ENCODE data around the gene ICOS. TPM values are rescaled to one million over a fixed set of nuclear protein-coding genes. Genes with fewer than 3 reads are reported as not detected.

ICOS gene
- total RNA-seq, 4 donors from 2014 or later, result 0.41 to 1.3 (median 0.60) TPM; not detected in 1

- Histone ChIP-seq H3K4me3 (no peak overlapping the region), H3K4me1 (peaks cover 0 to 10% (median 5%) of the 10 kb centered on the region in 4 donors), H3K27me3 (no peaks in the 10 kb centered on the region), H3K27ac (peak overlapping the region in 2 of 4 donors; percentile 1 to 40), H3K36me3 (no peaks in the 10 kb centered on the region), H3K9me3 (no peaks in the 10 kb centered on the region)
- intact Hi-C loops (cut with DNase I; ENCODE audit: low total_unique reads) (no loop called here), in situ Hi-C loops (cut with MboI; ENCODE audit: low pct_ligation_motif_present in 1 of 4, low pct_unique_long_range_greater_than_20kb in 1 of 4, low sequenced_read_pairs in 3 of 4) (no loop called here)
- WGBS, 2 donors (ENCODE audit: low coverage in 1 of 2), result 75 to 100% methylated on average over 1 of the region's 1 CpG
- TF ChIP-seq POLR2A (IDR thresholded peaks at IDR 0.05) (no peak), EP300 (IDR thresholded peaks at IDR 0.05; ENCODE audit: low read depth) (no peak), POLR2AphosphoS5 (IDR thresholded peaks at IDR 0.05) (no peak)
- TF ChIP-seq, protein P1, sequence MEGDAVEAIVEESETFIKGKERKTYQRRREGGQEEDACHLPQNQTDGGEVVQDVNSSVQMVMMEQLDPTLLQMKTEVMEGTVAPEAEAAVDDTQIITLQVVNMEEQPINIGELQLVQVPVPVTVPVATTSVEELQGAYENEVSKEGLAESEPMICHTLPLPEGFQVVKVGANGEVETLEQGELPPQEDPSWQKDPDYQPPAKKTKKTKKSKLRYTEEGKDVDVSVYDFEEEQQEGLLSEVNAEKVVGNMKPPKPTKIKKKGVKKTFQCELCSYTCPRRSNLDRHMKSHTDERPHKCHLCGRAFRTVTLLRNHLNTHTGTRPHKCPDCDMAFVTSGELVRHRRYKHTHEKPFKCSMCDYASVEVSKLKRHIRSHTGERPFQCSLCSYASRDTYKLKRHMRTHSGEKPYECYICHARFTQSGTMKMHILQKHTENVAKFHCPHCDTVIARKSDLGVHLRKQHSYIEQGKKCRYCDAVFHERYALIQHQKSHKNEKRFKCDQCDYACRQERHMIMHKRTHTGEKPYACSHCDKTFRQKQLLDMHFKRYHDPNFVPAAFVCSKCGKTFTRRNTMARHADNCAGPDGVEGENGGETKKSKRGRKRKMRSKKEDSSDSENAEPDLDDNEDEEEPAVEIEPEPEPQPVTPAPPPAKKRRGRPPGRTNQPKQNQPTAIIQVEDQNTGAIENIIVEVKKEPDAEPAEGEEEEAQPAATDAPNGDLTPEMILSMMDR (IDR thresholded peaks at IDR 0.05), result no peak
- DNase-seq, result no peak
Observed at GRCh38 chr2:203894262-203894661, 42.3 kb upstream of the ICOS start.

- TF ChIP-seq POLR2AphosphoS5 (IDR thresholded peaks at IDR 0.05), result no peak
- TF ChIP-seq, protein P1 (IDR thresholded peaks at IDR 0.05), result no peak
- TF ChIP-seq POLR2A (IDR thresholded peaks at IDR 0.05), result no peak
- no peak for TF ChIP-seq EP300 (IDR thresholded peaks at IDR 0.05; ENCODE audit: low read depth)
- intact Hi-C loops (cut with DNase I; ENCODE audit: low total_unique reads), result no loop called here
- Histone ChIP-seq H3K9me3 (peaks cover 7 to 14% of the 10 kb centered on the region in 2 donors), H3K27ac (peak overlapping the region; percentile 27 to 53 (median 39)), H3K27me3 (no peaks in the 10 kb centered on the region), H3K36me3 (no peaks in the 10 kb centered on the region), H3K4me1 (peaks cover 0 to 13% (median 7%) of the 10 kb centered on the region in 4 donors), H3K4me3 (no peak overlapping the region)
- in situ Hi-C loops (cut with MboI; ENCODE audit: low pct_ligation_motif_present in 1 of 4, low pct_unique_long_range_greater_than_20kb in 1 of 4, low sequenced_read_pairs in 3 of 4), result no loop called here
- WGBS, 2 donors (ENCODE audit: low coverage in 1 of 2), result 58 to 76% methylated on average over 2 of the region's 2 CpGs
- DNase-seq, result no peak
Observed at GRCh38 chr2:203897544-203897943, 39.0 kb upstream of the ICOS start.

DNA sequence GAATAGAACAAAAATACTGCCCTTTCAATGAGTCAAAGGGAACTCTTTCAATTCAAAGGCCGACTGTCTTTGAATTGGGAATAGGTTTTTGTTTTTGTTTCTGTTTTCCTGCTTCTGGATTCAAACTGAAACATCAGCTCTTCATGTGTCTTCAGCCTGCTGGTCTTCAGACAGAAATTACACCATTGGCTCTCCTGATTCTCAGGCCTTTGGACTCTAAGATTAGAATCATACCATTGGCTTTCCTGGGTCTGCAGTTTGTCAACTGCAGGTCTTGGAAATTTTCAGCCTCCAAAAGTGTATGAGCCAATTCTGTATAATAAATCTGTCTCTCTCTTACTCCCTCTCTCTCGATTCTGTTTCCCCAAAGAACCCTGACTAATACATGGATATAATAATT, 37.9 kb upstream of the ICOS start:
- TF ChIP-seq, protein P1 (IDR thresholded peaks at IDR 0.05), result no peak
- TF ChIP-seq POLR2AphosphoS5 (IDR thresholded peaks at IDR 0.05), result peak in 1 of 3 donors; percentile 47
- Histone ChIP-seq H3K4me3 (no peak overlapping the region), H3K9me3 (peaks cover 9 to 16% of the 10 kb centered on the region in 2 donors), H3K27ac (peak overlapping the region in 3 of 4 donors; percentile 23 to 53 (median 34)), H3K4me1 (peaks cover 0 to 13% (median 7%) of the 10 kb centered on the region in 4 donors), H3K27me3 (no peaks in the 10 kb centered on the region), H3K36me3 (no peaks in the 10 kb centered on the region)
- no peak for DNase-seq
- intact Hi-C loops (cut with DNase I; ENCODE audit: low total_unique reads) (no loop called here), in situ Hi-C loops (cut with MboI; ENCODE audit: low pct_ligation_motif_present in 1 of 4, low pct_unique_long_range_greater_than_20kb in 1 of 4, low sequenced_read_pairs in 3 of 4) (no loop called here)
- 54% methylated on average over 2 of the region's 2 CpGs for WGBS, 2 donors (ENCODE audit: low coverage in 1 of 2)

- TF ChIP-seq, protein P1 (IDR thresholded peaks at IDR 0.05), result no peak
- TF ChIP-seq POLR2AphosphoS5 (IDR thresholded peaks at IDR 0.05) (no peak), POLR2A (IDR thresholded peaks at IDR 0.05) (no peak), EP300 (IDR thresholded peaks at IDR 0.05; ENCODE audit: low read depth) (no peak)
- Histone ChIP-seq H3K27me3 (no peaks in the 10 kb centered on the region), H3K4me3 (no peak overlapping the region), H3K9me3 (peaks cover 9 to 16% of the 10 kb centered on the region in 2 donors), H3K4me1 (peaks cover 0 to 13% (median 7%) of the 10 kb centered on the region in 4 donors), H3K36me3 (no peaks in the 10 kb centered on the region), H3K27ac (peak overlapping the region in 2 of 4 donors; percentile 15 to 34)
- DNase-seq, result no peak
- intact Hi-C loops (cut with DNase I; ENCODE audit: low total_unique reads), result loop anchor here (10.0 kb wide), 1 partner anchor 85 kb away; no protein-coding TSS in a partner anchor
- 43 to 67% methylated on average over 2 of the region's 2 CpGs for WGBS, 2 donors (ENCODE audit: low coverage in 1 of 2)
- in situ Hi-C loops (cut with MboI; ENCODE audit: low pct_ligation_motif_present in 1 of 4, low pct_unique_long_range_greater_than_20kb in 1 of 4, low sequenced_read_pairs in 3 of 4), result loop anchor here in 2 of 4 donors (25.0 kb wide), 2 partner anchors 413 to 663 kb away; partner anchors contain the start of gene CYP20A1 (in 1 of the 2)
Observed at GRCh38 chr2:203900253-203900652, 36.3 kb upstream of the ICOS start.
